GM13976 (cell line): ENCODE measurements around the gene SCN11A.

ENCODE experiments used
- DNase-seq: peaks from one replicate; pipeline ENCODE4 v3.0.0; 2012; ENCODE audit warnings: low spot score
- CTCF ChIP-seq: IDR thresholded peaks from 2 replicates; pipeline ENCODE4 v1.5.1; 2012; ENCODE audit warnings: borderline replicate concordance, mild to moderate bottlenecking; ENCODE audit not compliant: insufficient read depth; ENCODE audit errors: extremely low read depth, missing control alignments, control extremely low read depth
- in situ Hi-C: fragments of 300-500 bp; cut with MboI; formaldehyde crosslinking; loops from one replicate; pipeline ENCODE4 v1.12.0; 2022; ENCODE audit warnings: low sequenced_read_pairs, mixed read lengths, inconsistent platforms; ENCODE audit not compliant: unreplicated experiment

The SCN11A gene

DNA sequence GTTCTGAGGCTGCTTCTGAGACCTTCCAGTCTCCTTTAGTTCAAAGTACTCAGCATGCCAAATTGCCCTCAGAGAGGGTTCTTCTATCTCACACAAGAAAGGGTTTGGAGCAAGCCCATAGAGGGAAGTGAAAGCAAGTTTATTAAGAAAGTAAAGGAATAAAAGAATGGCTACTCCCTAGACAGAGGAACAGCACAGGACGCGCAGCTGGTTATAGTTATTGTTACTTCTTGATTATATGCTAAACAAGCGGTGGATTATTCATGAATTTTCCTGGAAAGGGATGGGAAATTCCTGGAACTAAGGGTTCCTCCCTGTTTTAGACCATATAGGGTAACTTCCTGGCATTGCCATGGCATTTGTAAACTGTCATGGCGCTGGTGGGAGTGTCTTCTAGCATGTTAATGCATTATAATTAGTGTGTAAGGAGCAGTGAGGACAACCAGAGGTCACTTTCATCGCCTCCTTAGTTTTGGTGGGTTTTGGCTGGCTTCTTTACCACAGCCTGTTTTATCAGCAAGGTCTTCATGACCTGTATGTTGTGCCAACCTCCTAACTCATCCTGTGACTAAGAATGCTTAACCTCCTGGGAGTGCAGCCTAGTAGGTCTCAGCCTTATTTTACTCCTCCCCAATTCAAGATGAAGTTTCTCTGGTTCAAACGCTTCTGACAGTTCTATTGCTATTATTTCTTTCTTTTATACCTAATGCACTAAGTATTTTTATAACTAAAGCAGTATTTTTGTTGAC lies 26.3 kb downstream of the SCN11A start:
- no peak for TF ChIP-seq CTCF
- in situ Hi-C loops, result no loop called here
- DNase-seq, result no peak

DNA sequence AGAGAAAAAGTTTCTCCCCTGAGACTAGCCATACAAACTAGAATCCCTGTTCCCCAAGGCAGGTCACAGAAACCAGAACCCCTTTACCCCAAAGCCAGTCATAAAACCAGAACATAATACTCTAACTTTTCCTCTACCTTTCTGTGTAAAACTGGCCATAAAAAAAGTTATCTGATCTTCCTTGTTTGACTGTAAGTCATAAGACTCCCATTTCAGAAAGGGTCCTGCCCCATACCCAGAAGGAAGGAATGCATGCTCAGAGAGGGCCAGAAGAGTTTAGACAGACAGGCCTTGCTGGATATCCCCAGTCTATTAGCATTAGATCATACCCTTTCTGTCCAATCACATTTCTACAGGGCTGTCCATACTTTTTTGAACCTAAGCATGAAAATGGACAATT lies 27.2 kb downstream of the SCN11A start:
- in situ Hi-C loops, result no loop called here
- no peak for TF ChIP-seq CTCF
- no peak for DNase-seq

GRCh38 chr3:39022286-39022630 lies 29.5 kb downstream of the SCN11A start:
- in situ Hi-C loops, result no loop called here
- TF ChIP-seq CTCF, result no peak
- DNase-seq, result no peak

DNA sequence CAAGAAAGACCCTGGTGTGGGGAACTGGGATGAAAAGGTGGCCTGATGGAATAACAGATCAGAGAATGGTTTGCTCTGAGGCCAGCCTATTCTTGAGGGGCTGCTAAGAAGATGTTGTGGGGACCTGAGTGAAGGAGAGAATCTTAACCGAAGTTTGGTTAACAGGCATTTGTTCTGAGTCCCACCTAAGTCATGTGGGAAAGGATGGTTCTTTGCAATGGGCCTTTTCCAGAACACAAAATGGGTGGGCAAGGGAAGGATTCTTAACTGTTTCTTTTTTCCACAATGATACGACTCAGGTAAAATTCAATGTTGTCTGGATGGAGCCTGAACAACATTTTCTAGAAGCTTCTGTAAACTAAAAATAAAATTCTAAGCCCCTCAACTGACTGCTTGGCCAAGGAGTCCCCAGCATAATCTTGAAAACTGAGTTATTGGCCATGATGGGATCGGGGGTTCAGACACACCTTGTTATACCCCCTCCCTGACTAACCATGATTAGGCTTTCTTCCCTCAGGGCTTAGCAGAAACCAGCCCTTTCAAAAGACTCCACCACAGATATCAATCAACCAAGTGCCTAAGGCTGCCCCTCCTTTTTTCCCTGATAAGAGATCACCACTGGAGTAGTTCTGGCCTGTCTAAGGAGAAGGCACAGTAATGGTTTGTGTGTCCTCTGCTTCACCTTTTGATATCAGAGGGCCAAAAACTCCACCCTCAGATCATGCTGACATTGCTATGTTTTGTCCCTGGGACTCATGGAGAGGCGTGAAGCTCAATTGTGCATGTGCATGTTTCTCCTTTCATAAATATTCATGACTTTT lies 30.1 kb downstream of the SCN11A start:
- no peak for DNase-seq
- in situ Hi-C loops, result no loop called here

GRCh38 chr3:39021029-39021428 lies 30.7 kb downstream of the SCN11A start:
- DNase-seq, result no peak
- no peak for TF ChIP-seq CTCF
- in situ Hi-C loops, result no loop called here

More for the DNA sequence above, 30.1 kb downstream of the SCN11A start:
- no peak for TF ChIP-seq CTCF

DNA sequence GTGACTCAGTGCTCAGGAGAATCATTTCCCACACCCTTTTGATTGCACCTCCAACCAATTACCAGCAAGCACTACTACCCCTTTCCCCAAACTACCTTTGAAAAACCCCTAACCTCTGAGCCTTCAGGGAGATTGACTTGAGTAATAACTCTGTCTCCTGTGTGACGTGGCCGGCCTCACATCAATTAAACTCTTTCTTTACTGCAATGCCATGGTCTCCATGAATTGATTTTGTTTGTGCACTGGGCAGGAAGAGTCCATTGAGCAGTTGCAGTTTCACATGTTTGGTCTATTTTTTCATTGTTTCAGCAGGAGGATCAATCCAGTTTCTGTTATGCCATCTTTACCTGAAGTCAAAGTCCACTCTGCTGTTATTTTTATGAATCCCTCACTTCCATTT lies 32.4 kb downstream of the SCN11A start:
- no peak for DNase-seq
- no peak for TF ChIP-seq CTCF
- in situ Hi-C loops, result no loop called here
